Skin epidermis (tissue), 12 donors: ENCODE results near the gene WAC.
"Not testable (repeated sequence)": the region's sequence is repeated elsewhere in the genome, so short reads cannot be mapped to it uniquely, and the experiment has no call there.

Experiments used
- H3K27ac ChIP-seq, 21 experiments: fragments of 200-600 bp; sonication (generic) in 11 of 21; one replicate each; pipeline ENCODE4 v1.5.0; 2020; ENCODE audit warnings: mild to moderate bottlenecking in 3 of 21, inconsistent platforms in 2 of 21, moderate library complexity in 2 of 21
- H3K4me3 ChIP-seq, 7 experiments: fragments of 200-600 bp; sonication (generic) in 2 of 7; one replicate each; pipeline ENCODE4 v1.5.0; 2020; ENCODE audit warnings: inconsistent platforms in 2 of 7, mild to moderate bottlenecking in 2 of 7, moderate library complexity in 1 of 7

WAC gene

GRCh38 chr10:28559618-28560017 is 26.7 kb downstream of the WAC start:
- Histone ChIP-seq H3K27ac (peak overlapping the region in 2 of 21 experiments; percentile 1 to 48), H3K4me3 (no peak overlapping the region)

DNA sequence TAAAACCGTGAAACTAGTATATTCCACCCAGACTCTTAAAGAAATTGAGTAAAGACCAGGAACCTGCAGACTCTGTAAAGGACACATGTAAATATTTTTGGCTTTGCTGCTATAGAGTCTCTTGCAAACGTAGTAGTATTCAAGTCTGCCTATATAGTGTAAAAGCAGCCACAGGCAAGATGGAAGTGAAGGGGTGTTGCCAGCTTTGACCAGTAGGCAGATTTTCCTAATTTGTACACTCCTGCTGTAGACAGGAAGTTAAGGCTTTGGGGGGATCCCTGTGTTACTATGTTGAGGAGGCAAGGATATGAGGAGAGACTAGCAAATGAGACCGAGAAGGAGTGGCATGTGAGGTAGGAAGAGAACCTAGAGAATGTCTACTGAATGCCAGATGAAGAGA is 27.7 kb downstream of the WAC start:
- H3K4me3 ChIP-seq, result no peak overlapping the region
- no peak overlapping the region for H3K27ac ChIP-seq

GRCh38 chr10:28561531-28561930 is 28.6 kb downstream of the WAC start:
- no peak overlapping the region for H3K27ac ChIP-seq
- H3K4me3 ChIP-seq, result no peak overlapping the region

- no peak overlapping the region for H3K27ac ChIP-seq
- H3K4me3 ChIP-seq, result no peak overlapping the region
Measured at GRCh38 chr10:28564905-28565304, 32.0 kb downstream of the WAC start.

DNA sequence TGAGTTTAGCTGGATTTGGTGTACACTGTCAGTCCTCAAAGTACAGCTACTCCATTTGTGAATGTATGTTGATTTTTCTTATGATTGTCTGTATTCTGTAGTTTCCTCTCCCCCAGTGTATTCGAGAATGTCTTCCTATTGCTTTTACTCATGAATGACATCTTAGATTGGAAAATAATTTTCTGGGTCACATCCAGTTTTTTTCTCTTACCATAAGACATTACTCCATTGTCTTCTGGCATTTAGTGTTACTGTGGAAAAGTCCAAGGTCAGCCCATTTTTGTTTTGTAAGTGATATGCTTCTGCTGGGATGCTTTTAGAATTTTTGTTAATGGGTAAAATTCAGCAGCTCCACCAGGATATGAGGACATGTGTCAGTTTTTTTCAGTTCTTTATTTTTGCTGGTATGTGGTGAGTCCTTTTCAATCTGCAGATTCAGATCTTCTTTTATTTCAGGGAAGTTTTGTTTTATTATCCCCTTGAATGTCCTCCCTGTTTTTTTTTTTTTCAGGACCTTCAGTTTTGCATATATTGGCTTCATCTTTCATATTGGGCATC is 33.6 kb downstream of the WAC start:
- Histone ChIP-seq H3K27ac (no peak overlapping the region), H3K4me3 (no peak overlapping the region)

DNA sequence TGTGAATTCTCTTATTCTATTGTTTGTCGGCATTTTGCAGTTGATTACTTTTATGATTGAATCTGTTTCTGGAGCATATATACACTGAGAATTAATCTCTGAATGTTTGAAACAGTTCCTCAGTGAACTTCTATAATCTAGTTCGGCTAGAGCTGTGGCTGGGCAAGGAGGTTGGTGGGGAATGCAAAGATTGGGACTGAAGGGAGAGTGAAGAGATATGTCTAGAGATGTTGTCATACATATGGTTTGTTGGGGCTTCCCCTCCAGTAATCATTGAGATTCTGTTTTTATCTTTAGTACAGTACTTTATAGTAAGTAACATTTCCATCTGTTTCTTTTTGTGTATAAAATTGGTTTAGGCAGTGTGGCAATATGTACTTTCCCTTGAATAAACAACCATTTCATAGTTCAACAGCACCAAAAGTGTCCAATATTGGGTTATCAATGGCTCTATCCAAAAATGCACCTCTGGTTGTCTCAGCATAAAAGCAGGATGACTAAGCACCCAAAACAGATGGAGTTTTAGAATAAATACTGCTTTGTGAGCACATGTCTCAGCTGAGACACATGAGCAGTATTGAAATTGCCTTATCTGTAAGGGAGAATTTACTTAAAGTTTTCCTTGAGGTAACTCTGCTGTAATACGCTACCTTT is 36.7 kb downstream of the WAC start:
- Histone ChIP-seq H3K27ac (no peak overlapping the region), H3K4me3 (no peak overlapping the region)

- Histone ChIP-seq H3K4me3 (no peak overlapping the region), H3K27ac (no peak overlapping the region)
Measured at GRCh38 chr10:28570598-28570997, 37.7 kb downstream of the WAC start.

DNA sequence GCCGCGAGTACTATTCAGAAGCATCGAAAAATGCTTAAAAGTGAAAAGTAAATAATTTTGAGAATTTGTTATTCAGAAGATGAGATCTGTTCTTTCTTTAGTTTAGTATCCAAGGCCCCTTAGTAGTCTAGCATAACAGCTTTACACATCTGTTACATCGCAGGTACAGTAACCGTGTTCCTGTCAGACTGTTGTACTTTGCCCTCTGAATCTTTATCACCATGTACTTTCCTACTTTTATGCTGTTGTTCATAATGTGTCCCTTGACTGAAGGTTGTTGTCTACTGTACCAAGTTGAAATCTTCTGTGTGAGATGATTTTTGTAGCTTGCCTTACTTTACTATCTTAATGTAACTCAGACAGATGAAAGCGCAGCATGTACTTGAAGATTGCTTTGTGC is 38.3 kb downstream of the WAC start:
- no peak overlapping the region for H3K27ac ChIP-seq
- no peak overlapping the region for H3K4me3 ChIP-seq

GRCh38 chr10:28574214-28574613 is 41.3 kb downstream of the WAC start:
- H3K27ac ChIP-seq, H3K4me3 ChIP-seq: not testable (repeated sequence)

GRCh38 chr10:28575852-28576251 is 42.9 kb downstream of the WAC start:
- Histone ChIP-seq H3K27ac (no peak overlapping the region), H3K4me3 (no peak overlapping the region)

GRCh38 chr10:28577506-28577905 is 44.6 kb downstream of the WAC start:
- no peak overlapping the region for H3K27ac ChIP-seq
- no peak overlapping the region for H3K4me3 ChIP-seq

DNA sequence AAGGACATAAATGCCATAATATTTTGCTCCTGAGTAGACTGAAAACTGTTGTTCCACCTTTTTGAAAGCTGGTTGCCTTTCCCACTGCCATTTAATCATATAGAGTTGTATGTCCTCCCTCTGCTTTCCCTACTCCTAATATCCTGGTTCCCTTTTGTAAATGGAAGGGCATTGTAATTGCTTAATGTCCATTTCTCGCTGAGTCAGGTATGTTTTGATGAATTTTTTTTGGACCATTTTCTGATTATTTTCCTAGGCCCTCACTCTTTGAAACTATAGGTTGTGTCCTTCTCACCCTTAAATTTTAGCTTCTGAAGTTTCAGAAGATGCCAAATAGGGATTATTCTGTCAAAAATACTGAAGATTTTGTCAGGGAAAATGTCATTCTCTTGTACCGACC is 45.5 kb downstream of the WAC start:
- no peak overlapping the region for H3K27ac ChIP-seq
- no peak overlapping the region for H3K4me3 ChIP-seq

GRCh38 chr10:28580825-28581224 is 47.9 kb downstream of the WAC start:
- H3K27ac ChIP-seq, result no peak overlapping the region
- H3K4me3 ChIP-seq, result no peak overlapping the region

DNA sequence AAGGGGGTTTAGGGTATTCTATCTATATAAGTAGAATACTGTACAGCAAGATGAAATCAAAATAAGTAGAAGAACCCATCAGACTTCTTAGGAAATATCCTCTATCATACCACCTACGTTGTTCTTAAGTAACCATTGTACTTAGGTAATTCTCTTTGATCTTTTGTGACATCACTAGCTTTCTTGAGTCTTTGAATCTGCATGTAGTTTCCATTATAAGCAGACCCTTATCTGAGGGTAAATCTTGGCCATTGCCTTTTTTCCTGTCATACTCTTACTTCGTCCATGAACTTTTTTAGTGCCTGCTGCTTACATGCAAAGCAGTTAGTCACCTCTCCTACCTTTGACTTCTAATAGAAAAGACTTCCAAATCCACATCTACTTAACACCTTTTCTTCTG is 49.0 kb downstream of the WAC start:
- Histone ChIP-seq H3K4me3 (no peak overlapping the region), H3K27ac (no peak overlapping the region)

GRCh38 chr10:28585076-28585475 is 52.2 kb downstream of the WAC start:
- Histone ChIP-seq H3K4me3 (no peak overlapping the region), H3K27ac (no peak overlapping the region)

- Histone ChIP-seq H3K4me3 (no peak overlapping the region), H3K27ac (no peak overlapping the region)
Measured at GRCh38 chr10:28586176-28586575, 53.3 kb downstream of the WAC start.

DNA sequence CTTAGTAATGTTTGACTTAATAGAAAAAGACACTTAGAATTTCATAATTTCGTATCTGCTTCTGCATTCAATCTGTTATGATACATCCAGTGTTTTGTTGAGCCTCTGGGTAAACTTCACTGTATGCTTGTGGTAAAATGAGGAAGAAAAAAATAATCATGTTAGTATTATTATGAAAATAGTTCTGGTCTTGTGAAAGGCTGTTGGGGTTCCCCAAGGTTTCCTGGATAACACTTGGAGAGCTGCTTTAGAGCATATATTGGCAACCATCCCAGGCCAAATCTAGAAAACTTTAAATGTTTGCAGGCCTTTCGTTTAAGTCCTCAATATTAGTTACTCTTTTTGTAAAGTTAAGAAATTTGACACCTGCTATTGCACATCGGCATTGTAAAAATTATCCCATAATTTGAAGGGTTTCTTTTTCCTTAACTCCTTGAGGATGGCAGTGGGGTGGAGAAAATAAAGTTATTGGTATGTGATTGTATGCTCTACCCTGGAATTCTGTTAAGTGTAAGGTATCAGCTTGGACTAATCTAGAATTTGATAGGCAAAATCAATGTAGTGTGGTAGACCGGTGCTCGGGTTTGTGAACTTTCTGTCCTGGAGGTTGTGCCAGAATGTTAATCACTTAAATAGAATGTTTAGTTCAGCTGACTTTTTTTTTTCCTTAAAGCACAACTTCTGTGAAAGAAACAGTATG is 54.5 kb downstream of the WAC start:
- Histone ChIP-seq H3K4me3 (no peak overlapping the region), H3K27ac (peak overlapping the region in 2 of 21 experiments; percentile 4 to 26)

DNA sequence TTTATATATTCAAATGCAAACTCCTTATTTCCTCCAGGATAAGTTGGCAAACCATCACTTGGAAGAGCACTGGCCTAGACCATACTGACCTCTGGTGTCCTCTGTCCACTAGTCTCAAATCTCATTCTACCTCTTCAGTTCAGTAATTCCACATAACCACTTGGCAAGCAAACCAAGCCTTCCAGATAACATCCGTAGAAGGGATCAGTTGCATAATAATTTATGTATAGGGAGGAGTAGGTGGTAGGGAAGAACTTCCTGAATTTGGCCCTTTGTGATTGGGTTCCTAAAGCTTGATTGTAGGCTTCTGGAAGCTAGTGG is 55.0 kb downstream of the WAC start:
- Histone ChIP-seq H3K27ac (peak overlapping the region in 3 of 21 experiments; percentile 4 to 24 (median 21)), H3K4me3 (no peak overlapping the region)

DNA sequence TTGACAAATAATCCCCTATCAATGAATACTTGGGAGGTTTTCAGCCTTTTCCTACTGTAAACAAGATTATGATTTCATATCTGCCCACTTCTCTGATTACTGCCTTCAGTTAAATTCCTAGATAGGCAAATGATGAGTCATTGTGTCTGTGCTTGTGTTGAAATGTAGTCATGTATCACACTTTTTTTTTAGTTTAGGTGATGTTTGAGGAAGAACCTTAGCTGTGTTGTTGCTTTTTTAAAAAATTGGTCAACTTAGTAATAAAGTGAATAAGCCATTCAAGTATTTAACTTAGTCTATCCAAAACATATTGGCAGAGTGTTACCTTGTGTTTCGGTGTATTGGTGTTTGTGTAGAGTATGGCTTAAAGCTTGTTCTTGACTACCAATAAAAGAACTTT is 60.0 kb downstream of the WAC start:
- Histone ChIP-seq H3K27ac (no peak overlapping the region), H3K4me3 (no peak overlapping the region)

DNA sequence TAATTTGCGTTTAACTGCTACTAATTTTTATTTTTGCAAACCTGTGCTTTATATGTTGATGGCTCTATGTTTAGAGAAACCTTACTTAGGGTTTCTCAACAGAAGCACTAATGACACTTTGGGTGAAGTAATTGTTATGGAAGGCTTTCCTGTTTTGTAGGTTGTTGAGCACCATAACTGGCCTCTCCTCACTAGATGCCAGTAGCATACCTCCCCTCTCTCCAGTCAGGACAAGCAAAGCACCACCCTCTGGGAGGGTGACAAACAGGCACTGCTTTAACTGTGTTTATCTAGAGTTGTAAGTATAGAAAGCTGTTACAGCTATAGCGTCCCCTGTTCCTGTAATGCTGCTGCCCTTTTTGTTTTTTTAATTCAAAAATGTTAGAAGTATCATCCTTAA is 60.9 kb downstream of the WAC start:
- no peak overlapping the region for H3K4me3 ChIP-seq
- H3K27ac ChIP-seq, result no peak overlapping the region

DNA sequence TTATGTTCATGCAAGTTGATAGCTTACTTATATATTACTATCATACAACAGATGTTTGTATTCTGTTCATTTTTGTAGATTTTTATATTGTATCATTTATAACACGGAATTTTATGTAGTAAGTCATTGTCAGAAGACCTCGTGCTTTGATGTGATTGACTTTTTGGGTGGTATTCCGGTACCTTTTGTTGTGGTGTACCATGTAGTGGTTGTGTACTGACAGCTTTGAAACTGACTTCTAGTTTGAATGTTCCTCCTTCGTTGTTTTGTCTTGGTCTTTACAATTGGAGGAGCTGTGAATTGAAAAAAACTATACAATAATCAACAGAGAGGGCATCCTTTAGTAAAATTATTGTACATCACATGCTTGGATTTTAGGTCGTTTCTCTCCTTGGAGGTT is 61.5 kb downstream of the WAC start:
- Histone ChIP-seq H3K4me3 (no peak overlapping the region), H3K27ac (no peak overlapping the region)

- Histone ChIP-seq H3K4me3 (no peak overlapping the region), H3K27ac (no peak overlapping the region)
Measured at GRCh38 chr10:28595613-28596012, 62.7 kb downstream of the WAC start.
